ENCODE results near the gene TTC9B.

TTC9B gene

DNA sequence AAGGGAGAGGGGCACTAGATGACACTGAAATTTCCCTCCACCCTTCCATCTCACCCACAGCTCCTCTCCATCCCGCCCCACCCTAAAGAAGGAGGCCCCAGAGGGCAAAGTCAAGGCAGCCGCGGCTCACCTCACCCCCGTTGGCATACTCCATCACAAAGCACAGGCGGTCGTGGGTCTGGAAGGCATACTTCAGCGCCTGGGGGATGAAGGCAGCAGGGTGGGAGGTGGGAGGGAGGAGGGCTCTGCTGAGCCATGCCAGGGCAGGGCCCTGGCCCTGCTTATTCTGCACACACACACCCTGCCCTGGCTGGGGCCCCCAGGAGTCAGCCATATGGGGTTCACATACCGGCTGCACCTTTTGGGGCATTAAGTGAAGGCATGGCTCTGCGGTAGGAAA lies 20.6 kb upstream of the TTC9B start:
- no peak for TF ChIP-seq CTCF (conservative IDR thresholded peaks at IDR 0.05; ENCODE audit: low read length)
- DNase-seq (ENCODE audit: low read depth), result no peak
- H3K4me3 ChIP-seq (ENCODE audit: low read length), result no peak overlapping the region

GRCh38 chr19:40237791-40238190 lies 19.6 kb upstream of the TTC9B start:
- no peak for DNase-seq (ENCODE audit: low read depth)
- no peak for TF ChIP-seq CTCF (conservative IDR thresholded peaks at IDR 0.05; ENCODE audit: low read length)
- no peak overlapping the region for H3K4me3 ChIP-seq (ENCODE audit: low read length)

GRCh38 chr19:40236366-40236765 lies 18.2 kb upstream of the TTC9B start:
- H3K4me3 ChIP-seq (ENCODE audit: low read length), result no peak overlapping the region
- no peak for TF ChIP-seq CTCF (conservative IDR thresholded peaks at IDR 0.05; ENCODE audit: low read length)

GRCh38 chr19:40236026-40236355 lies 17.8 kb upstream of the TTC9B start:
- H3K4me3 ChIP-seq (ENCODE audit: low read length), result no peak overlapping the region
- TF ChIP-seq CTCF (conservative IDR thresholded peaks at IDR 0.05; ENCODE audit: low read length), result no peak
- no peak for DNase-seq (ENCODE audit: low read depth)

More at GRCh38 chr19:40236366-40236765, 18.2 kb upstream of the TTC9B start:
- no peak for DNase-seq (ENCODE audit: low read depth)

DNA sequence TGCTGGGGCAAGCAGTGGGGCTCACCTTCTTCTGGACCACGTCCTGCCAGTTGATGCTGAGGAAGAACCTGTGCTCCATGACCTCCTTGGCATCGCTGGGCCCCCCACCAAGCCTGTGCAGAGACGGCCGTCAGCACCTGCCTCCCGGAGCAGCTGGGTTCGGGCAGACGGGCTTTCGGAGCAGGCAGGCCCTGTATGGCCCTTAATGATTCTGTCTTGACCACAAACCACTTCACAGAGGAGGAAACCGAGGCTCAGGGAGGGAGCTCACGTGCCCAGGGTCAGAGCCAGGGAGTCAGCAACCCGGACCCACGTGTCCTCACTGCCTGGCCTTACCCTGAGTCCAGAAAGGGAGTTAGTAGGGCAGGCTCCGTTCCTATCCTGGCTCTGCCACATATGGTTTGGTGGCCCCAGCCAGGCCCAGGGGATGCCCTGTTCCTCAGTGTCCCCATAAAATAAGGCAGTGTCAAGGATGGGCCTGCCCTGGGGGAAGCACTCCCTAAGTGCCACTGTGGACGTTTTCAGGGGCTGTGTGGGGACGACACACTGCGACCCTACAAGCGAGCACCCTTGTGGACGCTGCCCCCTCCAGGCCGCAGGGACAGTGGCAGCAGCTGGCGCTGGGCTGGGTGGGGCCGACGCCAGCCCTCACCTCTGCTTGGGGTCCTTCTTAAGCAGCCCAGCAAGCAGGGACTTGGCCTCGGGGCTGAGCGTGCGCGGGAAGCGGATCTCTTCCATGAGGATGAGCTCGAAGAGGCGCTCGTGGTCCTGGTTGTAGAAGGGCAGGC lies 17.2 kb upstream of the TTC9B start:
- no peak for DNase-seq (ENCODE audit: low read depth)
- no peak overlapping the region for H3K4me3 ChIP-seq (ENCODE audit: low read length)
- no peak for TF ChIP-seq CTCF (conservative IDR thresholded peaks at IDR 0.05; ENCODE audit: low read length)

DNA sequence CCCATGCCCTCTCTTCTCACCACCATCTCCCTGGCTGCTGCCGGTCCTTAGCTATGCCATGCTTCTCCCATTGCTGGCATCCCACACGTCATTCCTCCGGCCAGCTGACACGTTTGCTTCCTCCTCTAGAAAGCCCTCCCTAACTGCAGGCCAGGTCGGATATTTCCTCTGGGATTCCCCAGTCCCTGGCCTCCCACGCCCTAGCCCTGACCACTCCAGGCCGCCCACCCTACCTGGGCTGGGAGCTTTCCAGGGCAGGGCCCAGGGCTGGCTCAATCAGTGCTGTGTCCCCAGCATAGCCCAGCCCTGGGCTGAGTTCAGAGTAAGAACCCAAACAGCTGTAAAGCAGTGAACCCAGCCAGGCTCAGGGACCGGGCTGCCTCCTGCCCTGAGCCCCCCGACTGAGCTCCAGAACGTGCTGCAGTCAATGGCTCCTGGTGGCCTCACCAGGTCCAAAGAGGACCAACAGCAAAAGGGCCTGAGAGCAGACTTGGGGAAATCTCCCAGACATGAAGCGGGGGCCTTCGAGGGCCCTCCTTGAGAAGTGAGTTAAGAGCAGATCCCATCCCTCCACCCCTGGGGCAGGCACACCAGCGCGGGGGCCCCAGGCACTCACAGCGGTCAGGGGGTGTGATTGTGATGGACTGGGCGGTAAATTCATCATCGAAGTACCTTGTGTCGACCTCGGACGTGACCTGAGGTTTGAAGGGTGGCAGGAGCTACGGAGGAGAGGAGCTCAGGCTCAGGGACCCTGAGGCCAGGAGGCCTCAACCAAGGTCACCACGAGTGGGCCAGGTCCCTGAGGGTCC lies 16.4 kb upstream of the TTC9B start:
- no peak for TF ChIP-seq CTCF (conservative IDR thresholded peaks at IDR 0.05; ENCODE audit: low read length)
- no peak for DNase-seq (ENCODE audit: low read depth)
- no peak overlapping the region for H3K4me3 ChIP-seq (ENCODE audit: low read length)

Measured in AG10803 (cell line).